Limb (tissue), 2 donors: ENCODE results near the gene PCDHB10.
"Not testable (repeated sequence)": the region's sequence is repeated elsewhere in the genome, so short reads cannot be mapped to it uniquely, and the experiment has no call there.

Experiments
- DNase-seq, 2 donors: peaks; one replicate each; pipeline ENCODE4 v3.0.0-alpha.2; 2016; ENCODE audit errors: extremely low spot score in 2 of 2

Gene PCDHB10

DNA sequence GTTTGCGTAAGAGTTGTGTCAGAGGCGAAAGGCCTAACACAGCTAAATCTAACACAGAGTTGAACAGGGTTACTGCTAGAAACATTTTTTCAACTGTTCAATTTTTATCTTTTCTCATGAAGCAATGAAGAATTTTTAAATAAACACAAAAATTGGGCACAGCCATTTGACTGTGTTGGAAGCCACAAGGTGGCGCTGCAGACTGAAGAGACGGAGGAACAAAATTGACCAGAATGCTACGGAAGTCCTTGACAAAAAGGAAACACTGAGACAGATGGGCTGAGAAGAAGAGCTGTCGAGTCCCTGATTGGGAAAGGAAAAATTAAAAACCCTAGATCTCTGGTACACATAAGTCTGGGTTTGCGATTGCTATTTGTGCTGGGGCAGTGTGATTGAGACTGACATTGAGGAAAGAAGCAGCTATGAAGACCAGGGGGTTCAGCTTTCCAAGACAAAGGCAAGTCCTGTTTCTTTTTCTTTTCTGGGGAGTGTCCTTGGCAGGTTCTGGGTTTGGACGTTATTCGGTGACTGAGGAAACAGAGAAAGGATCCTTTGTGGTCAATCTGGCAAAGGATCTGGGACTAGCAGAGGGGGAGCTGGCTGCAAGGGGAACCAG, 5.1 kb upstream of the PCDHB10 start, which contains the start of gene PCDHB9:
PCDHB9 (plus strand) TSS at position 265 of the 616 bp plus-strand sequence; CDS start at position 423, 158 bp downstream.
- no peak for DNase-seq

GRCh38 chr5:141188682-141189081, 3.5 kb upstream of the PCDHB10 start:
- DNase-seq: not testable (repeated sequence)

- not testable (repeated sequence) for DNase-seq
These were observed 3.0 kb upstream of the PCDHB10 start for GRCh38 chr5:141189131-141189530.

- DNase-seq: not testable (repeated sequence)
These were observed 2.2 kb downstream of the PCDHB10 start for GRCh38 chr5:141194332-141194731.

DNA sequence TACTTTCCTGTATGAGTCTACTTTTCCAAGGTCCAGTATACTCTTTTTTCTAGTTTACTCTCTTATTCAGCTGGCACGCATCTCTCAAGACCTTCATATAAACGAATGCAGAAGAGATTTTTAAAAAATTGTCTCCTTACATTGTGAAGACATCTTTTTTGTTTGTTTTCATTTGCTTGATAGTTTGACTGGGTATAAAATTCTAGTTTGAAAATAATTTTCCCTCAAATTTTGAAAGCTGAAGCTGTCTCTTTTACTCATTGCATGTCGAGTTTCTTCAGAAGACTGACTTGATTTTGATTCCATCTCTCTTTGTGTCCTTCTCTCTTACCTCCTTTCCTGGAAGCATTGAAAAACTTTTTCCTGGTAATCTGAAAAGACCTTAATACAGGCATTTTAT, 4.2 kb downstream of the PCDHB10 start:
- no peak for DNase-seq

- DNase-seq: no peak
These were observed 7.4 kb downstream of the PCDHB10 start, which contains the start of gene PCDHB11 for GRCh38 chr5:141199359-141200235. TSS of gene PCDHB11 (plus strand) at chr5:141199627. CDS start at chr5:141199775, 148 bp downstream.

GRCh38 chr5:141201126-141201525, 9.0 kb downstream of the PCDHB10 start:
- DNase-seq: not testable (repeated sequence)

- DNase-seq: not testable (repeated sequence)
These were observed 9.5 kb downstream of the PCDHB10 start for GRCh38 chr5:141201646-141202045.

DNA sequence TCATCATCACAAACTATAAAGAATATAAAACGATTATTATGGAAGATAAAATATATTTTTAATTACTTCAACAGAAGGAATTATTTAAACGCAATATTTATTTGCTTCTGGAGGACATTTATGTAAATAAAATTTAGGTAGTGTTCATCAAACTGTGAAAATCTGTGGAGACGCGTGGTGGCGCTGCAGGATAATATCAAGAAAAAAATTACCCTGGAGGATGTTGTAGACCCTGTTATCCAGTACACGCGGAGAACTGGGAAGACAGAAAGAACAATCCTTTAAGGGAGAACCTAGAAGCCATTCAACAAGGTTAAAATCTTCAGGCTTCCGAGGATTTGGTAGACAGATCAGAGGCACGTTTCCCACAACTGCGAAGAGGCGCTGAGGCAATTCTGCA, 16.3 kb downstream of the PCDHB10 start, which contains the start of gene PCDHB12:
PCDHB12 (plus strand) TSS at position 242 of the 400 bp plus-strand sequence. CDS start 189 bp downstream, outside the sequence.
- DNase-seq: no peak

- DNase-seq: not testable (repeated sequence)
These were observed 18.1 kb downstream of the PCDHB10 start for GRCh38 chr5:141210281-141210680.

GRCh38 chr5:141210849-141211248, 18.7 kb downstream of the PCDHB10 start:
- not testable (repeated sequence) for DNase-seq

DNA sequence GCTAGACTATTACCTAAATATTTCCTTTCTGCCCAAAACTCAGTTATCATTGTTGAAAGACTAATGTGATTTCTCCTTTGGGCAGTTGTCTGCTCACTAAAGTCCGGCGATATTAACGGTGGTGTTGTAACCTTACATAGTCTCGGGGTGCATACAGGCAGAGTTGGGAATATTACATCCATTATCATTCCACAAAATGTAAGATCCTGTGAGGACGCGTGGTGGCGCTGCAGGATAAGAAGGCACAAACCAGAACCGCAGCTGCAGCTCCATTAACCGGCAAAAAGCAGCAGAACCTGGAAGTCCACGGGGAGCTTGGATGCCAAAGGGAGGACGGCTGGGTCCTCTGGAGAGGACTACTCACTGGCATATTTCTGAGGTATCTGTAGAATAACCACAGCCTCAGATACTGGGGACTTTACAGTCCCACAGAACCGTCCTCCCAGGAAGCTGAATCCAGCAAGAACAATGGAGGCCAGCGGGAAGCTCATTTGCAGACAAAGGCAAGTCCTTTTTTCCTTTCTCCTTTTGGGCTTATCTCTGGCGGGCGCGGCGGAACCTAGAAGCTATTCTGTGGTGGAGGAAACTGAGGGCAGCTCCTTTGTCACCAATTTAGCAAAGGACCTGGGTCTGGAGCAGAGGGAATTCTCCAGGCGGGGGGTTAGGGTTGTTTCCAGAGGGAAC, 21.6 kb downstream of the PCDHB10 start, which contains the start of gene PCDHB13:
PCDHB13 (plus strand) TSS at position 264 of the 684 bp plus-strand sequence; CDS start at position 469, 205 bp downstream.
- DNase-seq: not testable (repeated sequence)

DNA sequence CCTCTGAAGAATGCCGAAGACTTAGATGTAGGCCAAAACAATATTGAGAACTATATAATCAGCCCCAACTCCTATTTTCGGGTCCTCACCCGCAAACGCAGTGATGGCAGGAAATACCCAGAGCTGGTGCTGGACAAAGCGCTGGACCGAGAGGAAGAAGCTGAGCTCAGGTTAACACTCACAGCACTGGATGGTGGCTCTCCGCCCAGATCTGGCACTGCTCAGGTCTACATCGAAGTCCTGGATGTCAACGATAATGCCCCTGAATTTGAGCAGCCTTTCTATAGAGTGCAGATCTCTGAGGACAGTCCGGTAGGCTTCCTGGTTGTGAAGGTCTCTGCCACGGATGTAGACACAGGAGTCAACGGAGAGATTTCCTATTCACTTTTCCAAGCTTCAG, 22.4 kb downstream of the PCDHB10 start:
- DNase-seq: not testable (repeated sequence)

DNA sequence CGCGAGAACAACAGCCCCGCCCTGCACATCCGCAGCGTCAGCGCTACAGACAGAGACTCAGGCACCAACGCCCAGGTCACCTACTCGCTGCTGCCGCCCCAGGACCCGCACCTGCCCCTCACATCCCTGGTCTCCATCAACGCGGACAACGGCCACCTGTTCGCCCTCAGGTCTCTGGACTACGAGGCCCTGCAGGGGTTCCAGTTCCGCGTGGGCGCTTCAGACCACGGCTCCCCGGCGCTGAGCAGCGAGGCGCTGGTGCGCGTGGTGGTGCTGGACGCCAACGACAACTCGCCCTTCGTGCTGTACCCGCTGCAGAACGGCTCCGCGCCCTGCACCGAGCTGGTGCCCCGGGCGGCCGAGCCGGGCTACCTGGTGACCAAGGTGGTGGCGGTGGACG, 23.4 kb downstream of the PCDHB10 start:
- DNase-seq: not testable (repeated sequence)

DNA sequence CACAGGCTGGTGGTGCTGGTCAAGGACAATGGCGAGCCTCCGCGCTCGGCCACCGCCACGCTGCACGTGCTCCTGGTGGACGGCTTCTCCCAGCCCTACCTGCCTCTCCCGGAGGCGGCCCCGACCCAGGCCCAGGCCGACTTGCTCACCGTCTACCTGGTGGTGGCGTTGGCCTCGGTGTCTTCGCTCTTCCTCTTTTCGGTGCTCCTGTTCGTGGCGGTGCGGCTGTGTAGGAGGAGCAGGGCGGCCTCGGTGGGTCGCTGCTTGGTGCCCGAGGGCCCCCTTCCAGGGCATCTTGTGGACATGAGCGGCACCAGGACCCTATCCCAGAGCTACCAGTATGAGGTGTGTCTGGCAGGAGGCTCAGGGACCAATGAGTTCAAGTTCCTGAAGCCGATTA, 23.9 kb downstream of the PCDHB10 start:
- not testable (repeated sequence) for DNase-seq

GRCh38 chr5:141223112-141223783, 31.1 kb downstream of the PCDHB10 start, which contains the start of gene PCDHB14:
TSS of gene PCDHB14 (plus strand) at chr5:141223343. CDS start at chr5:141223506, 163 bp downstream.
- peak in 1 of 2 donors; percentile 7 for DNase-seq

DNA sequence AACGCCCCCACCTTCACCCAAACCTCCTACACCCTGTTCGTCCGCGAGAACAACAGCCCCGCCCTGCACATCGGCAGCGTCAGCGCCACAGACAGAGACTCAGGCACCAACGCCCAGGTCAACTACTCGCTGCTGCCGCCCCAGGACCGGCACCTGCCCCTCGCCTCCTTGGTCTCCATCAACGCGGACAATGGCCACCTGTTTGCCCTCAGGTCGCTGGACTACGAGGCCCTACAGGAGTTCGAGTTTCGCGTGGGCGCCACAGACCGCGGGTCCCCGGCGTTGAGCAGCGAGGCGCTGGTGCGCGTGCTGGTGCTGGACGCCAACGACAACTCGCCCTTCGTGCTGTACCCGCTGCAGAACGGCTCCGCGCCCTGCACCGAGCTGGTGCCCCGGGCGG, 32.7 kb downstream of the PCDHB10 start:
- not testable (repeated sequence) for DNase-seq

DNA sequence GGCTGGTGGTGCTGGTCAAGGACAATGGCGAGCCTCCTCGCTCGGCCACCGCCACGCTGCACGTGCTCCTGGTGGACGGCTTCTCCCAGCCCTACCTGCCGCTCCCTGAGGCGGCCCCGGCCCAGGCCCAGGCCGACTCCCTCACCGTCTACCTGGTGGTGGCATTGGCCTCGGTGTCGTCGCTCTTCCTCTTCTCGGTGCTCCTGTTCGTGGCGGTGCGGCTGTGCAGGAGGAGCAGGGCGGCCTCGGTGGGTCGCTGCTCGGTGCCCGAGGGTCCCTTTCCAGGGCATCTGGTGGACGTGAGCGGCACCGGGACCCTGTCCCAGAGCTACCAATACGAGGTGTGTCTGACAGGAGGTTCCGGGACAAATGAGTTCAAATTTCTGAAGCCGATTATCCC, 33.3 kb downstream of the PCDHB10 start:
- not testable (repeated sequence) for DNase-seq

- no peak for DNase-seq
These were observed 42.0 kb downstream of the PCDHB10 start for GRCh38 chr5:141234109-141234667.

DNA sequence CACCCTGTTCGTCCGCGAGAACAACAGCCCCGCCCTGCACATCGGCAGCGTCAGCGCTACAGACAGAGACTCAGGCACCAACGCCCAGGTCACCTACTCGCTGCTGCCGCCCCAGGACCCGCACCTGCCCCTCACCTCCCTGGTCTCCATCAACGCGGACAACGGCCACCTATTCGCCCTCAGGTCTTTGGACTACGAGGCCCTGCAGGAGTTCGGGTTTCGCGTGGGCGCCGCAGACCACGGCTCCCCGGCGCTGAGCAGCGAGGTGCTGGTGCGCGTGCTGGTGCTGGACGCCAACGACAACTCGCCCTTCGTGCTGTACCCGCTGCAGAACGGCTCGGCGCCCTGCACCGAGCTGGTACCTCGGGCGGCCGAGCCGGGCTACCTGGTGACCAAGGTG, 43.8 kb downstream of the PCDHB10 start:
- not testable (repeated sequence) for DNase-seq
